K562 (cell line): ENCODE results near the gene CLCN1. TPM values are rescaled to one million over a fixed set of nuclear protein-coding genes. Genes with fewer than 3 reads are reported as not detected.

Experiments used
- C11orf30 ChIP-seq: fragments of 450-650 bp; IDR thresholded peaks from 2 replicates; pipeline ENCODE4 v1.6.1; 2016; ENCODE audit warnings: low read depth, mild to moderate bottlenecking
- NCOA6 ChIP-seq: fragments of 450-650 bp; IDR thresholded peaks from 2 replicates; pipeline ENCODE4 v1.6.1; 2017; ENCODE audit warnings: mild to moderate bottlenecking
- NR2C1 ChIP-seq, 2 experiments: fragments of 450-650 bp; IDR thresholded peaks; 2 replicates each; pipeline ENCODE4 v1.6.1; 2017; ENCODE audit warnings: mild to moderate bottlenecking in 2 of 2, antibody characterized with exemption in 1 of 2, inconsistent platforms in 1 of 2, missing compliant biosample characterization in 1 of 2, missing genetic modification characterization in 1 of 2
- POLR2H ChIP-seq: IDR thresholded peaks from 2 replicates; pipeline ENCODE4 v1.6.1; 2016; ENCODE audit warnings: missing genetic modification characterization, low read depth, mild to moderate bottlenecking, control low read depth, missing compliant biosample characterization, moderate library complexity
- RBM25 ChIP-seq: fragments of 200-400 bp; formaldehyde crosslinking; IDR thresholded peaks from 2 replicates; pipeline ENCODE4 v1.6.1; 2018; ENCODE audit warnings: low read length, low read depth, moderate library complexity; ENCODE audit not compliant: severe bottlenecking
- ZFP36 ChIP-seq: fragments of 150-350 bp; IDR thresholded peaks from 2 replicates; pipeline ENCODE4 v1.6.1; 2018; ENCODE audit warnings: low read length, low read depth; ENCODE audit not compliant: partially characterized antibody
- ZNF184 ChIP-seq: sonication (generic); formaldehyde crosslinking; IDR thresholded peaks from 2 replicates; pipeline ENCODE4 v1.5.0; 2020; ENCODE audit warnings: missing genetic modification reagents
- ZNF717 ChIP-seq: fragments of 250-450 bp; sonication (Bioruptor Pico); IDR thresholded peaks from 2 replicates; pipeline ENCODE4 v1.5.0; 2021
- polyA plus RNA-seq, 8 experiments: library from polyadenylated mRNA; depleted of rRNA in 4 of 8; stranded (reverse) in 5 of 8; unstranded in 3 of 8; fragments of >200 nt; fragmentation: Nextera tagmentation in 2 of 8; fragmentation: Illumina TruSeq in 1 of 8; extraction: Ambion mirVana in 2 of 8; extraction: Trizol in 1 of 8; gene quantifications; 2 replicates each; pipeline versions ENCODE4 v1.2.1 to v1.2.3, GENCODE V29; 2011 to 2014; ENCODE audit warnings: inconsistent platforms in 1 of 8, missing spikeins in 1 of 8
- total RNA-seq, 7 experiments: library from RNA; depleted of rRNA in 6 of 7; stranded (reverse); fragments of >200 nt in 6 of 7; fragmentation: Illumina TruSeq in 2 of 7; extraction: Trizol in 2 of 7; gene quantifications; 2 replicates each; pipeline versions ENCODE4 v1.2.1 to v1.2.3, GENCODE V29; 2011 to 2021; ENCODE audit warnings: low replicate concordance in 1 of 7
- TF ChIP-seq, protein P1 (sequence below): fragments of 450-650 bp; IDR thresholded peaks from 2 replicates; pipeline ENCODE4 v1.6.1; 2016; ENCODE audit warnings: low read depth
- TF ChIP-seq, protein P2 (sequence below): fragments of 450-650 bp; IDR thresholded peaks from 2 replicates; pipeline ENCODE4 v1.6.1; 2018; ENCODE audit not compliant: partially characterized antibody
- TF ChIP-seq, protein P3 (sequence below), 3 experiments: IDR thresholded peaks in 2 of 3; conservative IDR thresholded peaks in 1 of 3; 2 replicates each; pipeline ENCODE4 v1.5.1; 2011 to 2012; ENCODE audit warnings: low read length in 3 of 3, mild to moderate bottlenecking in 3 of 3, control low read depth in 2 of 3, improper control_type of control experiment in 1 of 3, inconsistent platforms in 1 of 3, low read depth in 1 of 3, mixed read lengths in 1 of 3, moderate library complexity in 1 of 3; ENCODE audit not compliant: insufficient read depth in 2 of 3
- TF ChIP-seq, protein P4 (sequence below): fragments of 250-450 bp; sonication (Bioruptor Pico); IDR thresholded peaks from 2 replicates; pipeline ENCODE4 v1.6.1; 2021; ENCODE audit warnings: mild to moderate bottlenecking

CLCN1 gene
- total and polyA plus RNA-seq, 9 of the 15 experiments (the other 6 are each of a cell fraction or from before 2014, with no cell fraction given): 0.01 to 0.11 (median 0.04) TPM; not detected in 4

DNA sequence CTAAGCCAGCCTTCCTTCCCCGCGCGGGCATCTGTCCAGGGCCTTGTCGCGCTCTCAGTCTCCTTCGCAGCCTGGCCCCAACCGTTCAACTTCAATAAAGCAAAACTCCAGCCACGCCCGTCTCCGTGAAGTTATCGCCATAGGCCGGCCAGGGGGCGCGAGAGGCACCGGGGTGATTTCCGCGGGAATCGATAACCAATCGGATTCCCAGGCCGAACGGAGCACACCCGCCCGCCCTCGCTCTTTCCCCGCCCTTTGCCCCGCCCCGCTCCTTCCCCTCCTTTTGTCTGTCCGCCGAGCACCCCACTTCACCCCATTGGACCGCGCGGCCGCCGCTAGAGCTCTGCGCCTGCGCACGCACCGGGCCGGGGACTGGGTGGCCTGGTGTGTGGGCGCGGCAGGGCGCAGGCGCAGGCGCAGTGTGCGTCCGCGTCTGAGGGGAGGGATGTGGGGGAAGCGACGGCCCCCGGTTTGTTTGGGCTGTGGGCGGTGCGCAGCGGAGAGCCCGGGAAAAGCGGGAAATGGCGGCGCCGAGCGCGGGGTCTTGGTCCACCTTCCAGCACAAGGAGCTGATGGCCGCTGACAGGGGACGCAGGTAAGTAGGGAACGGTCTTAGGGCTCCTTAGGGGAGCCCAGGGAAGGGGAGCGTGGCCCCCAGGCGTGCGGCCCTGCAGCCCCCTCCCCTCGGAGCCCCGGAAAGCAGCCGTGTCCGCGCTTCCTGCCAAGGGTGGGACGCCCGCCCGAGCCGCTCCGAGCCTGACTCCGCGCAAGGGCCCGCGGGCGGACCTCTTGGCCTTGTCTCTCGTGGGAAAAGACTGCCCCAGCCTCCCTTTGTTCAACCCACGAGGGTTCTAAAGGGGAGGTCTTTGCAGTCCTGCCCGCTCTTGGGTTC, 27.7 kb upstream of the CLCN1 start, which contains the start of gene CASP2 (continued):
- TF ChIP-seq, protein P1, sequence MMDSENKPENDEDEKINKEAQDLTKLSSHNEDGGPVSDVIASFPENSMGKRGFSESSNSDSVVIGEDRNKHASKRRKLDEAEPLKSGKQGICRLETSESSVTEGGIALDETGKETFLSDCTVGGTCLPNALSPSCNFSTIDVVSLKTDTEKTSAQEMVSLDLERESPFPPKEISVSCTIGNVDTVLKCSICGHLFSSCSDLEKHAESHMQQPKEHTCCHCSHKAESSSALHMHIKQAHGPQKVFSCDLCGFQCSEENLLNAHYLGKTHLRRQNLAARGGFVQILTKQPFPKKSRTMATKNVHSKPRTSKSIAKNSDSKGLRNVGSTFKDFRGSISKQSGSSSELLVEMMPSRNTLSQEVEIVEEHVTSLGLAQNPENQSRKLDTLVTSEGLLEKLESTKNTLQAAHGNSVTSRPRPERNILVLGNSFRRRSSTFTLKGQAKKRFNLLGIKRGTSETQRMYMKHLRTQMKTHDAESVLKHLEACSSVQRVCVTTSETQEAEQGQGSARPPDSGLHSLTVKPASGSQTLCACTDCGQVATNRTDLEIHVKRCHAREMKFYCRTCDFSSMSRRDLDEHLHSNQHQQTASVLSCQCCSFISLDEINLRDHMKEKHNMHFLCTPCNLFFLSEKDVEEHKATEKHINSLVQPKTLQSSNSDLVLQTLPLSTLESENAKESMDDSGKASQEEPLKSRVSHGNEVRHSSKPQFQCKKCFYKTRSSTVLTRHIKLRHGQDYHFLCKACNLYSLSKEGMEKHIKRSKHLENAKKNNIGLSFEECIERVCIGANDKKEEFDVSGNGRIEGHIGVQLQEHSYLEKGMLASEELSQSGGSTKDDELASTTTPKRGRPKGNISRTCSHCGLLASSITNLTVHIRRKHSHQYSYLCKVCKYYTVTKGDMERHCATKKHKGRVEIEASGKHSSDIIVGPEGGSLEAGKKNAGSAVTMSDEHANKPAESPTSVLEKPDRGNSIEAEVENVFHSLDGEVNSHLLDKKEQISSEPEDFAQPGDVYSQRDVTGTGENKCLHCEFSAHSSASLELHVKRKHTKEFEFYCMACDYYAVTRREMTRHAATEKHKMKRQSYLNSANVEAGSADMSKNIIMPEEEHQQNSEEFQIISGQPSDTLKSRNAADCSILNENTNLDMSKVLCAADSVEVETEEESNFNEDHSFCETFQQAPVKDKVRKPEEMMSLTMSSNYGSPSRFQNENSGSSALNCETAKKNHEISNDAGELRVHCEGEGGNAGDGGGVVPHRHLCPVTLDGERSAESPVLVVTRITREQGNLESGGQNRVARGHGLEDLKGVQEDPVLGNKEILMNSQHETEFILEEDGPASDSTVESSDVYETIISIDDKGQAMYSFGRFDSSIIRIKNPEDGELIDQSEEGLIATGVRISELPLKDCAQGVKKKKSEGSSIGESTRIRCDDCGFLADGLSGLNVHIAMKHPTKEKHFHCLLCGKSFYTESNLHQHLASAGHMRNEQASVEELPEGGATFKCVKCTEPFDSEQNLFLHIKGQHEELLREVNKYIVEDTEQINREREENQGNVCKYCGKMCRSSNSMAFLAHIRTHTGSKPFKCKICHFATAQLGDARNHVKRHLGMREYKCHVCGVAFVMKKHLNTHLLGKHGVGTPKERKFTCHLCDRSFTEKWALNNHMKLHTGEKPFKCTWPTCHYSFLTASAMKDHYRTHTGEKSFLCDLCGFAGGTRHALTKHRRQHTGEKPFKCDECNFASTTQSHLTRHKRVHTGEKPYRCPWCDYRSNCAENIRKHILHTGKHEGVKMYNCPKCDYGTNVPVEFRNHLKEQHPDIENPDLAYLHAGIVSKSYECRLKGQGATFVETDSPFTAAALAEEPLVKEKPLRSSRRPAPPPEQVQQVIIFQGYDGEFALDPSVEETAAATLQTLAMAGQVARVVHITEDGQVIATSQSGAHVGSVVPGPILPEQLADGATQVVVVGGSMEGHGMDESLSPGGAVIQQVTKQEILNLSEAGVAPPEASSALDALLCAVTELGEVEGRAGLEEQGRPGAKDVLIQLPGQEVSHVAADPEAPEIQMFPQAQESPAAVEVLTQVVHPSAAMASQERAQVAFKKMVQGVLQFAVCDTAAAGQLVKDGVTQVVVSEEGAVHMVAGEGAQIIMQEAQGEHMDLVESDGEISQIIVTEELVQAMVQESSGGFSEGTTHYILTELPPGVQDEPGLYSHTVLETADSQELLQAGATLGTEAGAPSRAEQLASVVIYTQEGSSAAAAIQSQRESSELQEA: no peak
- TF ChIP-seq ZNF184 (CRISPR knock-in tag) (no peak), ZNF717 (CRISPR knock-in tag) (no peak), C11orf30 (no peak), NR2C1 (IDR thresholded peaks at IDR 0.05) (no peak), NR2C1 (tag; IDR thresholded peaks at IDR 0.05) (no peak; the same call in 1 of the 2 replicates), ZFP36 (no peak), POLR2H (tag) (peak; percentile 85; the same call in 1 of the 2 replicates), RBM25 (peak; percentile 46), NCOA6 (no peak)
- TF ChIP-seq, protein P2, sequence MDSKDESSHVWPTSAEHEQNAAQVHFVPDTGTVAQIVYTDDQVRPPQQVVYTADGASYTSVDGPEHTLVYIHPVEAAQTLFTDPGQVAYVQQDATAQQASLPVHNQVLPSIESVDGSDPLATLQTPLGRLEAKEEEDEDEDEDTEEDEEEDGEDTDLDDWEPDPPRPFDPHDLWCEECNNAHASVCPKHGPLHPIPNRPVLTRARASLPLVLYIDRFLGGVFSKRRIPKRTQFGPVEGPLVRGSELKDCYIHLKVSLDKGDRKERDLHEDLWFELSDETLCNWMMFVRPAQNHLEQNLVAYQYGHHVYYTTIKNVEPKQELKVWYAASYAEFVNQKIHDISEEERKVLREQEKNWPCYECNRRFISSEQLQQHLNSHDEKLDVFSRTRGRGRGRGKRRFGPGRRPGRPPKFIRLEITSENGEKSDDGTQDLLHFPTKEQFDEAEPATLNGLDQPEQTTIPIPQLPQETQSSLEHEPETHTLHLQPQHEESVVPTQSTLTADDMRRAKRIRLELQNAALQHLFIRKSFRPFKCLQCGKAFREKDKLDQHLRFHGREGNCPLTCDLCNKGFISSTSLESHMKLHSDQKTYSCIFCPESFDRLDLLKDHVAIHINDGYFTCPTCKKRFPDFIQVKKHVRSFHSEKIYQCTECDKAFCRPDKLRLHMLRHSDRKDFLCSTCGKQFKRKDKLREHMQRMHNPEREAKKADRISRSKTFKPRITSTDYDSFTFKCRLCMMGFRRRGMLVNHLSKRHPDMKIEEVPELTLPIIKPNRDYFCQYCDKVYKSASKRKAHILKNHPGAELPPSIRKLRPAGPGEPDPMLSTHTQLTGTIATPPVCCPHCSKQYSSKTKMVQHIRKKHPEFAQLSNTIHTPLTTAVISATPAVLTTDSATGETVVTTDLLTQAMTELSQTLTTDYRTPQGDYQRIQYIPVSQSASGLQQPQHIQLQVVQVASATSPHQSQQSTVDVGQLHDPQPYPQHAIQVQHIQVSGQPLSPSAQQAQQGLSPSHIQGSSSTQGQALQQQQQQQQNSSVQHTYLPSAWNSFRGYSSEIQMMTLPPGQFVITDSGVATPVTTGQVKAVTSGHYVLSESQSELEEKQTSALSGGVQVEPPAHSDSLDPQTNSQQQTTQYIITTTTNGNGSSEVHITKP: peak; percentile 70
- TF ChIP-seq, protein P3, sequence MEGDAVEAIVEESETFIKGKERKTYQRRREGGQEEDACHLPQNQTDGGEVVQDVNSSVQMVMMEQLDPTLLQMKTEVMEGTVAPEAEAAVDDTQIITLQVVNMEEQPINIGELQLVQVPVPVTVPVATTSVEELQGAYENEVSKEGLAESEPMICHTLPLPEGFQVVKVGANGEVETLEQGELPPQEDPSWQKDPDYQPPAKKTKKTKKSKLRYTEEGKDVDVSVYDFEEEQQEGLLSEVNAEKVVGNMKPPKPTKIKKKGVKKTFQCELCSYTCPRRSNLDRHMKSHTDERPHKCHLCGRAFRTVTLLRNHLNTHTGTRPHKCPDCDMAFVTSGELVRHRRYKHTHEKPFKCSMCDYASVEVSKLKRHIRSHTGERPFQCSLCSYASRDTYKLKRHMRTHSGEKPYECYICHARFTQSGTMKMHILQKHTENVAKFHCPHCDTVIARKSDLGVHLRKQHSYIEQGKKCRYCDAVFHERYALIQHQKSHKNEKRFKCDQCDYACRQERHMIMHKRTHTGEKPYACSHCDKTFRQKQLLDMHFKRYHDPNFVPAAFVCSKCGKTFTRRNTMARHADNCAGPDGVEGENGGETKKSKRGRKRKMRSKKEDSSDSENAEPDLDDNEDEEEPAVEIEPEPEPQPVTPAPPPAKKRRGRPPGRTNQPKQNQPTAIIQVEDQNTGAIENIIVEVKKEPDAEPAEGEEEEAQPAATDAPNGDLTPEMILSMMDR (IDR thresholded peaks at IDR 0.05 in 2 of 3, conservative IDR thresholded peaks at IDR 0.05 in 1 of 3; ENCODE audit: insufficient read depth in 2 of 3, low read depth in 1 of 3, low read length in 3 of 3): peak; percentile 54 to 58 (median 55); a peak in 5 of 6 replicates
- TF ChIP-seq, protein P4, sequence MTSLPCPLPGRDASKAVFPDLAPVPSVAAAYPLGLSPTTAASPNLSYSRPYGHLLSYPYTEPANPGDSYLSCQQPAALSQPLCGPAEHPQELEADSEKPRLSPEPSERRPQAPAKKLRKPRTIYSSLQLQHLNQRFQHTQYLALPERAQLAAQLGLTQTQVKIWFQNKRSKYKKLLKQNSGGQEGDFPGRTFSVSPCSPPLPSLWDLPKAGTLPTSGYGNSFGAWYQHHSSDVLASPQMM (CRISPR knock-in tag): no peak
